ENCODE data around the gene DCP1B. TPM values are rescaled to one million over a fixed set of nuclear protein-coding genes. Genes with fewer than 3 reads are reported as not detected.

The DCP1B gene
- polyA plus RNA-seq, 2 of the 4 experiments (the other 2 are of a cell fraction): 7.7 to 19.2 TPM

- no peak for DNase-seq (ENCODE audit: low read depth in 1 of 2, low spot score in 1 of 2)
- ChIA-PET CTCF (interaction anchor here (1.0 to 7.3 kb wide), 4 partner anchors 8 to 141 kb away, joined by 3 to 54 read pairs (median 6); no protein-coding TSS in a partner anchor), POLR2A (no interaction called here)
- Histone ChIP-seq H3K4me2 (no peak overlapping the region), H3K27ac (no peak overlapping the region), H3K4me3 (no peak overlapping the region), H3K4me1 (peaks cover 9% of the 10 kb centered on the region), H3K9me3 (no peaks in the 10 kb centered on the region)
- no peak for ATAC-seq
- TF ChIP-seq GATA3 (IDR thresholded peaks at IDR 0.05; ENCODE audit: borderline replicate concordance) (no peak), HOXB5 (CRISPR knock-in tag; IDR thresholded peaks at IDR 0.05) (no peak), NFE2L2 (conservative IDR thresholded peaks at IDR 0.05; ENCODE audit: low read length) (no peak), HMGXB4 (CRISPR knock-in tag; IDR thresholded peaks at IDR 0.05; ENCODE audit: borderline replicate concordance) (no peak), HOXB13 (CRISPR knock-in tag; IDR thresholded peaks at IDR 0.05; ENCODE audit: low read depth) (no peak), FOSB (CRISPR knock-in tag; IDR thresholded peaks at IDR 0.05) (no peak), MAX (IDR thresholded peaks at IDR 0.05) (no peak), ZFP36 (IDR thresholded peaks at IDR 0.05; ENCODE audit: borderline replicate concordance, partially characterized antibody) (no peak), PHF8 (IDR thresholded peaks at IDR 0.05; ENCODE audit: borderline replicate concordance, low read depth) (no peak), ELK1 (IDR thresholded peaks at IDR 0.05; ENCODE audit: low read depth, low read length) (no peak), POLR2AphosphoS2 (conservative IDR thresholded peaks at IDR 0.05; ENCODE audit: low read length) (no peak), EP300 (IDR thresholded peaks at IDR 0.05) (no peak), TFCP2L1 (CRISPR knock-in tag; IDR thresholded peaks at IDR 0.05) (no peak), ATOH8 (CRISPR knock-in tag; IDR thresholded peaks at IDR 0.05; ENCODE audit: low read depth) (no peak), RNF2 (IDR thresholded peaks at IDR 0.05; ENCODE audit: borderline replicate concordance, low read depth) (no peak), SREBF2 (IDR thresholded peaks at IDR 0.05) (no peak), ESRRA (IDR thresholded peaks at IDR 0.05; ENCODE audit: borderline replicate concordance, low read length) (no peak), HOXA7 (CRISPR knock-in tag; IDR thresholded peaks at IDR 0.05) (no peak), ZC3H11A (IDR thresholded peaks at IDR 0.05) (no peak), EHMT2 (IDR thresholded peaks at IDR 0.05; ENCODE audit: low read depth) (no peak)
- 78% methylated on average over 9 of the region's 9 CpGs for WGBS (ENCODE audit: missing lambda C conversion rate)
- FAIRE-seq: no peak
These were observed 72.6 kb downstream of the DCP1B start for GRCh38 chr12:1931642-1932041.

- no peak overlapping the region for H3K4me3 ChIP-seq
- CTCF ChIA-PET: interaction anchor here (1.2 to 7.3 kb wide), 3 partner anchors 8 to 141 kb away, joined by 5 to 54 read pairs (median 6); no protein-coding TSS in a partner anchor
- no peak for FAIRE-seq
- POLR2A ChIA-PET: no interaction called here
- TF ChIP-seq TFCP2L1 (CRISPR knock-in tag; IDR thresholded peaks at IDR 0.05) (no peak), FOSL2 (IDR thresholded peaks at IDR 0.05) (no peak), FOSL2 (CRISPR knock-in tag; IDR thresholded peaks at IDR 0.05) (no peak), SMC3 (IDR thresholded peaks at IDR 0.05) (no peak), RAD21 (conservative IDR thresholded peaks at IDR 0.05 in 1 of 2, IDR thresholded peaks at IDR 0.05 in 1 of 2) (no peak), BHLHE40 (IDR thresholded peaks at IDR 0.05; ENCODE audit: low read depth, low read length) (no peak), ESRRA (IDR thresholded peaks at IDR 0.05; ENCODE audit: borderline replicate concordance, low read length) (no peak), HEYL (CRISPR knock-in tag; IDR thresholded peaks at IDR 0.05) (no peak), HMGXB4 (CRISPR knock-in tag; IDR thresholded peaks at IDR 0.05; ENCODE audit: borderline replicate concordance) (no peak), RARB (CRISPR knock-in tag; IDR thresholded peaks at IDR 0.05) (no peak), JUNB (IDR thresholded peaks at IDR 0.05) (no peak), RFX5 (IDR thresholded peaks at IDR 0.05) (no peak), MYC (IDR thresholded peaks at IDR 0.05; ENCODE audit: borderline replicate concordance, low read length) (no peak), NFE2L2 (conservative IDR thresholded peaks at IDR 0.05; ENCODE audit: low read length) (no peak)
- H3K27ac ChIP-seq: no peak overlapping the region
- peaks cover 4% of the 10 kb centered on the region for H3K4me1 ChIP-seq
- DNase-seq (ENCODE audit: low read depth in 1 of 2, low spot score in 1 of 2): no peak
- H3K4me2 ChIP-seq: no peak overlapping the region
- 73% methylated on average over 23 of the region's 27 CpGs for WGBS (ENCODE audit: missing lambda C conversion rate)
- no peak for ATAC-seq
- H3K9me3 ChIP-seq: no peaks in the 10 kb centered on the region
These were observed 73.3 kb downstream of the DCP1B start for GRCh38 chr12:1930803-1931597.
